ENCODE data around the gene UNK.
A peak's percentile ranks its signal among the peaks of the same experiment; 100 is the strongest.
"Not testable (repeated sequence)": the region's sequence is repeated elsewhere in the genome, so short reads cannot be mapped to it uniquely, and the experiment has no call there.

Gene UNK

GRCh38 chr17:75754378-75755204, 30.0 kb upstream of the UNK start:
- DNase-seq = no peak

GRCh38 chr17:75755205-75755901, 29.3 kb upstream of the UNK start:
- DNase-seq = peak in 1 of 3 experiments; percentile 10

DNA sequence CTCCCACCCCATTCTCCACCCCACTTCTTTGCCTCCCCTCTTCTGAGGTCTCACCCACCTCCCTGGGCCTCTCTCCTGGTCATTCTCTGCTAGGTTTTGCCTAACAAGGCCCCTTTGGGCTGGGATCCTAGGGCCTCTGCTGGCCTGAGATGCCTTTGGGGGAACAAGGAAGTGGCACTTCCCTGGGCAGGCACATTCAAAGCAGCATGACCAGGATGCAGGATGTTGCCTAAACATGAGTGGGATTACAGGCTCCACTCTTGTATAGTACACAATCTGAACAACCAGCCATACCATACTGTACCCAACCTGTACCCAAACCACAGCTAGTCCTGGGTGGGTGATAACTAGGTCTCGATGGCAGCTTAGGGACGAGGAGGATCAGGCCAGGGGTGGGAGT, 28.6 kb upstream of the UNK start:
- DNase-seq = no peak

GRCh38 chr17:75756451-75757085, 28.0 kb upstream of the UNK start:
- no peak for DNase-seq

DNA sequence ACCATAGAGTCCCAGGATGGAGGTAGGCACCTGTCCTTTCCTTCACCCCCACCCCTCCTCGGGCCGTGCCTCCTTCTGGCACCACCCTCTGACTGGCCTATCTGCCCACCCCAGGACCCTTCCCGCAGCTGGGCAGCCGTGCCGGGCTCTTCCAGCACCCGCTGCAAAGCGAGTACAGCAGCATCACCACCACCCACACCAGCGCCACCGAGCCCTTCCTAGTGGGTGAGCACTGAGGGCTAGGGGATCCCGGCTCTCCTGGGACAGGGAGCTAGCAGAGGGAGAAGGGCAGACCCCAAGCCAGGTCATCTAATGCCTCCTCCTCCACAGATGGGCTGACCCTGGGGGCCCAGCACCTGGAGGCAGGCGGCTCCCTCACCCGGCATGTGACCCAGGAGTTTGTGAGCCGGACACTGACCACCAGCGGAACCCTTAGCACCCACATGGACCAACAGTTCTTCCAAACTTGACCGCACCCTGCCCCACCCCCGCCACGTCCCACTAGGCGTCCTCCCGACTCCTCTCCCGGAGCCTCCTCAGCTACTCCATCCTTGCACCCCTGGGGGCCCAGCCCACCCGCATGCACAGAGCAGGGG, 27.4 kb upstream of the UNK start:
- no peak for DNase-seq

DNA sequence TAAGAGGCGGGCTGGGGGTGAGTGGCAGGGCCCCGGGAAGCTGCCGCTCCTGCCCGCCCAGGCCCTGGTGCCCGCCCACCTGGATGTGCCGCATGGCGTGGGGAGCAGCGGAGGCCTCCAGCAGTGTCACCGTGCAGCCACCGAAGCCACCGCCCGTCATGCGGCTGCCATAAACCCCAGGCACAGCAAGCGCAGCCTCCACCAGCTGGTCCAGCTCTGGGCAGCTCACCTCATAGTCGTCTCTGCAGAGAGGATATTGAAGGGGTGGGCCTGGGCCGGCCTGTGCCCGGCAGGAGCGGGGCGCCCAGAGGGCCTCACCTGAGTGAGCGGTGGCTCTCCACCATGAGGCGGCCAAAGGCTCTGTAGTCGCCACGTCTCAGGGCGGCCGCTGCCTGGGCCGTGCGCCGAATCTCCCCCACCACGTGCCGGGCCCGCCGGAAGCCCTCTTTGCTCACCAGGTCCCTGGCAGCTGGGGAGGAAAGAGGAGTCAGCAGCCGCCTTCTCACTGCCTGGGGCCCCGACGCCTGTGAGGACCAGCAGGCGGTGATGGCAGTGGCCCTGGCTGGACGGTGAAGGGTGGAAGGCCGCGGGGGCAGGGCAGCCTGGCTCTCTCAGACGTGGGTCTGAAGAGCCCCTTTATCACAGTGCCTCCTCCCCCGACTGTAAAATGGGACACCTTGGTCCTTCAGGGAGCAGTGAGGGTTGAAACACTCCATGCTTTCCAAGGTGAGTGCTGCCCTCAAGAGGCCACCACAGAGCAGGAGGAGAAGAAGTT, 26.3 kb upstream of the UNK start:
- DNase-seq = no peak

DNA sequence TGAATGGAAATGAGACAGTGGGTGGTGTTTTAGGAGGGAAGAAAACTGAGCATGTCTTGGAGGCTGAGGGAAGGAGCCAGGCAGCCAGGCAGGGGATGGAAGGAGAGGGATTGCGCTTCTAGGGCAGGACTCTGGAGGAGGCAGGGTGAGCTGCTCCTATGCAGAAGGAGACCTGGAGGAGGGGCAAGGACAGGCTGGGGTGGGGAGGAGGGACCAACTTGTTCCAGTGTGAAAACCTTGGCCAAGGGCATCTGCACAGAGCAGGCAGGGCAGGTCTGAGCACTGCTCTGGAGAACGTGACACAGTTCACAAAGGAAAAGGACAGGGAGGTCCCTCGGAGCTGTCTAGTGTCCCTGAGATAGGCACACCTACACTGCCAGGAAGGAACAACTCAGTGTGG, 25.1 kb upstream of the UNK start:
- DNase-seq = no peak

GRCh38 chr17:75759978-75760640, 24.5 kb upstream of the UNK start:
- DNase-seq = not testable (repeated sequence)

DNA sequence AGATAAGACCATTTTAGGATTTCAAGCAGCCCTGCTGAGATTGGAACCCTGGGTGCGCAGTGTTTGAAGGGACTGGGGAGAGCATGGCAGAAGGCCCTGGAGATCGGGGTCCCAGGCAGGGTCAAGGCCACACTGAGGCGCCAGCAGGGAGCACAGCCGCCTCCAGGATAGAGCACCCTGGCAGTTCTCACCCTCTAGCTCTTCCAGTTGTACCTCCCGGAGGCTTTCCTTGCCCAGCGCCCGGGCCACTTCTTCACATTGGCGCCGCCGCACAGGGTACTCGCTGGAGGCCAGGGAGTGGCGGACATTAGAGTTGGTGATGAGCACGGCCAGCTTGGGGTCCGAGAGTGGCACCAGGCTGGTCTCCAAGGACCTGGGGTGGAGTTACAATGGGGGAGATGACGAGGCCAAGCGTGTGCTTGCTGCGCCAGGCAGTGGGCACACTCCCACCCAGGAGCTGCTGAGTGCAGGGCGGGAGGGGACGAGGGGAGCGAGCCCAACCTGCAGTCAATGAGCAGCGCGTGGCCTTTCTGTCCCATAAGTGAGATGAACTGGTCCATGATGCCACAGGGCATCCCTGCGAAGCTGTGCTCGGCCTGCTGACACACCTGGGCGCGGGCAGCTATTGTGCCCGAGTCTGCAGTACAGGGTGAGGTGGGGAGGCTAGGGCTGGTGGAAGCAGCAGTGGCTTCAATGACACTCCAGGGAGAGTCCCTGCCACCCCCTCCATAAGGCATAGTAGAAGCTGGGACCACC, 21.9 kb upstream of the UNK start:
- DNase-seq = no peak

- DNase-seq = no peak
Measured at GRCh38 chr17:75763269-75763607, 21.4 kb upstream of the UNK start.

DNA sequence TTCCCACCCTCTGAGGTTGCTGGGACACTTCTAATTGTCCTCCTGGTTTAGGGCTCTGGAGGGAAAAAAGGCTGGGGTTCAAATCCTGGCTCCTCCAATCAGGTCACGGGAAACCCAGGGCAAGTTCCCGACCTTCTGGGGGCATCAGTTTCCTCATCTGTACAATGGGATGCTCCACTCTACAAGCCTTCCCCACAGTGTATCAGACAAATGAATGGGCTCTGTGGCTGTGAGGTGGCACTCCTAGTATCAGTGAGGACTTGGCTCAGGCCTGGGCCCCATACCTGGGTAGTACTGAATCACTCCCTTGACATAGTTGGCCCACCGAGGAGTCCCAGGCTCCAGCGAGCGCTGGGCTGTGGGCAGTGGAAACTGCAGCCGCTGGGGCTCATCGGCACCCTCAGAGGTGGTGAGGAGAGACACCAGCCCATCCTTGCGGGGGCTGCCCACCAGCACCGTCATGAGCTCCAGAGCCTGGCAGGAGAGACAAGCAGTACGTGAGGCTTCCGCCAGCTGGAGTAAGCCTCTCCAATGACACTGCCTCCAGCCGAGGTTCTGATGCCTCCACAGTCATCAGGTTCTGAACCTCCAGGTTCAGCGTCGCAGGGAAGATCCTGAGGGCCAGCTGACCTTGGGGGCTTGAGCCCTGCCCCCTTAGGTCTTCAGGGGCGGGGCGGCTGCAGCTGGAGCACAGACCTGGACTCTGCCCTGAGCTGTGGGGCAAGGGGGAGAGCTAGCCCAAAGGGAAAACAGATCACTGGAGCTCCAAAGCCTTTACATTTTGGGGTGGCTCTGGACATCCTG, 20.8 kb upstream of the UNK start:
- no peak for DNase-seq

DNA sequence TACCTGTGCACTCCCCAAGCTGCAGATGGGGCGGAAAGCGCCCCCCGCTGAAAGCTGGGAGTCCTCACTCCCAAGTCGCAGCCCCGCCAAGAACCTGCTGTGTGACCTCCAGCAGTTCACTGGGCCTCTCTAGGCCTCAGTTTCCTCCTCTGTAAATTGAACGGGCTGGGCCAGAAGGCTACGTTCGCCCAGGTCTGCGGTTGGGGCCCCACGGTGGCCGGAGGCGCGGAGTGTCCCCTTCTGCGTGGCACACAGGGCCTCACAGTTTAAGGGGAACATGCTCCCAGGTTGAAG, 20.2 kb upstream of the UNK start:
- DNase-seq = peak in 1 of 3 experiments; percentile 38

GRCh38 chr17:75764711-75765421, 19.7 kb upstream of the UNK start, which contains the start of gene GALK1:
GALK1 (minus strand) TSS chr17:75765192; CDS start chr17:75765136, 56 bp downstream.
- DNase-seq = peak; percentile 50 to 67 (median 64)

GRCh38 chr17:75765981-75766380, 18.6 kb upstream of the UNK start:
- DNase-seq = no peak

- no peak for DNase-seq
Measured at GRCh38 chr17:75767881-75768280, 16.7 kb upstream of the UNK start.

GRCh38 chr17:75769536-75769935, 15.1 kb upstream of the UNK start:
- peak; percentile 26 to 73 (median 36) for DNase-seq

- DNase-seq = no peak
Measured at GRCh38 chr17:75771334-75772281, 13.0 kb upstream of the UNK start.

- DNase-seq = no peak
Measured at GRCh38 chr17:75773121-75773807, 11.3 kb upstream of the UNK start.
